ENCODE results near the gene ARL13B. TPM values are rescaled to one million over a fixed set of nuclear protein-coding genes. Genes with fewer than 3 reads are reported as not detected.

ARL13B gene
- total and polyA plus RNA-seq, 2 of the 13 experiments (the other 11 are each of a cell fraction or from before 2014, with no cell fraction given) = 2.2 to 9.6 TPM

GRCh38 chr3:93988283-93988682, 8.3 kb downstream of the ARL13B start (continued):
- TF ChIP-seq, protein P1, sequence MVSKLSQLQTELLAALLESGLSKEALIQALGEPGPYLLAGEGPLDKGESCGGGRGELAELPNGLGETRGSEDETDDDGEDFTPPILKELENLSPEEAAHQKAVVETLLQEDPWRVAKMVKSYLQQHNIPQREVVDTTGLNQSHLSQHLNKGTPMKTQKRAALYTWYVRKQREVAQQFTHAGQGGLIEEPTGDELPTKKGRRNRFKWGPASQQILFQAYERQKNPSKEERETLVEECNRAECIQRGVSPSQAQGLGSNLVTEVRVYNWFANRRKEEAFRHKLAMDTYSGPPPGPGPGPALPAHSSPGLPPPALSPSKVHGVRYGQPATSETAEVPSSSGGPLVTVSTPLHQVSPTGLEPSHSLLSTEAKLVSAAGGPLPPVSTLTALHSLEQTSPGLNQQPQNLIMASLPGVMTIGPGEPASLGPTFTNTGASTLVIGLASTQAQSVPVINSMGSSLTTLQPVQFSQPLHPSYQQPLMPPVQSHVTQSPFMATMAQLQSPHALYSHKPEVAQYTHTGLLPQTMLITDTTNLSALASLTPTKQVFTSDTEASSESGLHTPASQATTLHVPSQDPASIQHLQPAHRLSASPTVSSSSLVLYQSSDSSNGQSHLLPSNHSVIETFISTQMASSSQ (IDR thresholded peaks at IDR 0.05; ENCODE audit: low read depth) = no peak
- TF ChIP-seq, protein P1 (CRISPR knock-in tag; IDR thresholded peaks at IDR 0.05; ENCODE audit: borderline replicate concordance) = no peak
- TF ChIP-seq EEA1 (CRISPR knock-in tag; IDR thresholded peaks at IDR 0.05; ENCODE audit: borderline replicate concordance) (no peak), ARNTL (CRISPR knock-in tag; IDR thresholded peaks at IDR 0.05) (no peak), NKX3-1 (CRISPR knock-in tag; IDR thresholded peaks at IDR 0.05) (no peak), CC2D1A (CRISPR knock-in tag; IDR thresholded peaks at IDR 0.05) (no peak), AGO1 (IDR thresholded peaks at IDR 0.05; ENCODE audit: low read depth, low read length, poor library complexity, severe bottlenecking) (no peak), ARID2 (CRISPR knock-in tag; IDR thresholded peaks at IDR 0.05; ENCODE audit: borderline replicate concordance) (no peak), ZNF282 (IDR thresholded peaks at IDR 0.05; ENCODE audit: partially characterized antibody) (no peak), SAFB2 (CRISPR knock-in tag; IDR thresholded peaks at IDR 0.05; ENCODE audit: borderline replicate concordance, low read depth) (no peak), MYC (CRISPR knock-in tag; IDR thresholded peaks at IDR 0.05; ENCODE audit: borderline replicate concordance) (no peak), BRCA1 (CRISPR knock-in tag; IDR thresholded peaks at IDR 0.05) (no peak), ZNF639 (CRISPR knock-in tag; conservative IDR thresholded peaks at IDR 0.05) (no peak), SP2 (CRISPR knock-in tag; IDR thresholded peaks at IDR 0.05) (no peak)
